HG03280 (cell line): ENCODE data around the gene CTSE.

ENCODE experiments used
- ATAC-seq: cut with Tn5 transposase; IDR thresholded peaks from one replicate; pipeline ENCODE4 v1.9.1; 2021; ENCODE audit warnings: mild to moderate bottlenecking, moderate library complexity; ENCODE audit not compliant: unreplicated experiment

CTSE gene

GRCh38 chr1:205973377-205974232 is 50.1 kb downstream of the CTSE start:
- no peak for ATAC-seq

DNA sequence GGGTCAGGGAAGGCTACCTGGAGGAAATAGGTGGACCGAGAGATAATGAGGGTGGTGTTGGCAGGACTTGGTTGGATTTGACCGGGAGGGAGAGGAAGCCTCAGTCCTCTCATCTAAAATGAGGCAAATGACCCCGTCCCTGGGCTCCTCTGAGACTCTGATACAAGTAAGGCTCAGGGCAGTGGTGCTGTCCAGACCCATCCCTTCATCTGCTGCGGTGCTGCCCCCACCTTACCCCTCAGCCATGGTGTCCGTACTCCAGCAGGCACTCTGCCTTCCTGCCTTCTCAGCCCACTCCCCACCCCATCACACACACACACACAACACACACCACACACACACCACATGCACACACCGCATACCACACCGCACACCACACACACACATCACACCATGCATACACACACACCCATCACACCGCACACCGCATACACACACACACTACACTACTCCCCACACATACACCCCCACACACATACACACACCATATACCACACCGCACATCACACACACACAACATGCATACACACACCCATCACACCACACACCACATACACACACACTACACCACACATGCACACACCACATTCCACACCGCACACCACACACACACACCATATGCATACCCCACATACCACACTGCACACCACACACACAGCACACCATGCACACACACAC is 51.1 kb downstream of the CTSE start:
- no peak for ATAC-seq

DNA sequence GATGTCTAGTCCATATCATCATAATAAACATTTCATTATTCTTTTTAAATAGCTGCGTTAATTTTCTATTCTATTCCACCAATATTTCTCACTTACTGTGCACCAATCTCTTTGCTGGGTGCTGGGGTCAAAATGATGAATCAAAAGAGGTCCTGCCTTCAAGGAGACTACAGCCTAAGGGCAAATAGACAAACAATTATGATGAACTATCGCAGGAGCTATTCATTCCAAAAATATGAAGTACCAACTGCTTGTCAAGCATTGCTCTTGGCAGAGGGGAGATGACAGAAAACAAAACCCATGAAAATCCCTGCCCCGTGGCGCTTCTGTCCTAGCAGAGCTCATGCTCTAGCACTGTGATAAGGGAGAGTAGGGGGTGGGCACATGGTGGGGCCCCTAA is 51.6 kb downstream of the CTSE start:
- no peak for ATAC-seq

DNA sequence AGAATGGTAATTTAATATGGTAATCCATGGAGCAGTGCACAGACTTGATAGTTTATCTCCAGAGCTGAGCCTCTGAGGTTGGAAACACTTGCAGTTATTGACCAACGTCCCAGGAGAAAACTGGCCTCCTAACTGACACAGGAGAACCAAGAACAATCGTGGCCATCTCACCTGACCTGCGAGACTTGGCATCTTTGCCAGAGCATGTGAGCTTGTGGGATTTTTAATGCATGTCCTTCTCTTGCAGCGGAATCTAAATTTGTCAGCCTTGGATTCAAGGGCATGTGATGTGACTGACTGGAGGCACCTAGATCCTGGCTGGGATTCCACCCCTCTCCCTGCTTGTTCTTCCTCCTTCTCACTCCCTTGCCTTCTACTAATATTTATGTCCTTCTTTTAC is 52.6 kb downstream of the CTSE start:
- no peak for ATAC-seq

GRCh38 chr1:205970486-205970885 is 53.2 kb downstream of the CTSE start:
- no peak for ATAC-seq

GRCh38 chr1:205969229-205969628 is 54.5 kb downstream of the CTSE start:
- no peak for ATAC-seq

DNA sequence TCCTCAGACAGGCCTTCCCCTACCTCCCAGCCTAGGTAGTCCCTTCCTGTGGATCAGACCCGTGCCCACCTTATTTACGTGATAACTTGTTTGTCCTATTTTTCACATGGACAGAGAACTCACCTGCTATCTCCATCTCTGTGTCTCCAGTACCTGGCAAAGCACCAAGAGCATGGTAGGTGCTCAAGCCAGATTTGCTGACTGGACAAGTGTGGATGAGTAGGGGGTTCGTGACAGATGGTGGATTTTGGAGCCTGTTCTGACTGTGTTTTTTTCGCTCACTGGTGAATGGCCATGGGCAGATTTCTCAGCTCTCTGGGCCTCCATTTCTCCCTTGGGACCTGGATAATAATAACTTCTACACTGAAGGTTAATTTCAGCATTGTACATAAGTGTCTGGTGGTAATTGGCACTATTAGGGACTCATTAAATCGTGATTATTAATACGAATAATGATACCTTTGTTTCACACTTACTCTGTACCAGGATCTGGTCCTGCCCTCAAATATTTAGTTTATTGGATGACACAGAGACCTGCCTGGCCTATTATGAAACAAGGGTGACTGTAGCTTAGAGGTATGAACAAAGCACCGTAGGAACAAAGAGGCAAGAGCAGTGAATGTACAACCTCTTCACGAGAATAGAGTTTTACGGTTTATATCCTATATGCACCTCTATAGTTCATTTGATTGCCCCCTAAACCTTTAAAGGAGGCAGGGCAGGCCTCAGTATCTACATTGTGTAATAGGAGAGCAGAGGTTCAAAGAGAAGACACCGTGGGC is 56.0 kb downstream of the CTSE start:
- no peak for ATAC-seq

GRCh38 chr1:205965036-205965884 is 58.4 kb downstream of the CTSE start:
- no peak for ATAC-seq

- ATAC-seq = no peak
Measured at GRCh38 chr1:205963352-205964155, 60.1 kb downstream of the CTSE start.

GRCh38 chr1:205962821-205963221 is 60.9 kb downstream of the CTSE start:
- ATAC-seq = no peak

DNA sequence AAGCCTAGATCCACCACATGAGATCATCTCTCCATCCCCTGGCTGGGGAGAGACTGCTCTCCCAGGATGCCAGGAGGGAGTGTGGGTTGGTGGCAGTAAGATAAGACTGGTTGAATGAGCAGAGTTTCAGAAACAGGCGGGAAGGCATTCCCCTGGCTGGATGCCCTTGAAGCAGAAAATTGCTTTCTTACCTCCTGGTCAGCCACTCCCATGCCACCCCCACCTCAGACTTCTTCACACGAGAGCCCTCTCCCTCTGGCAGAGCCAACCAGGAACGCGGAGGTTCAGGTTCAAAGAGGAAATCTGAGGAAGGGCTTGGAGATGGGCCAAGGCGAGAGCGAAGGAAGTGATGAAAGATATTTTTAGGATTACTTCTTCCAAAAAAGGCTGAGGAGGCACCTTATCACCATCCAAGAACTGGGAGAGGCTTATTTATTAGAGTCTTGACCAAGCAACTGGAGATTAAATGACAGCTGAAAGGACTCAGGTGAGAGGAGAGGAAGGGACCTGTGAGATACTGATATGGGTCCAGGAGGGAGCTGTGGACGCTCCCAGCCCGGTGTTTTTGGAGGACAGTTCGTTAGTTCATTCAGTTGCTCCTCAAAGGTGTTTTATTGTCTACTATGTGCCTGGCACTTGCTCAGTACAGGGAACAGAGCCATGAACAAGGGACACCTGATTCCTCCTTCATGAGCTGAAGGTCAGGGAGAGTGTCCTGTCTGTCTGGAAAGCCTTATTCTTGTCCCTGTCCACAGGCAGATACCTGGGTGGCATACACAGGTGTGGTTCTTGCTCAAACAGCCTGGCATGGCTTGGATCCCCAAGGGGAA is 61.5 kb downstream of the CTSE start:
- ATAC-seq = no peak

DNA sequence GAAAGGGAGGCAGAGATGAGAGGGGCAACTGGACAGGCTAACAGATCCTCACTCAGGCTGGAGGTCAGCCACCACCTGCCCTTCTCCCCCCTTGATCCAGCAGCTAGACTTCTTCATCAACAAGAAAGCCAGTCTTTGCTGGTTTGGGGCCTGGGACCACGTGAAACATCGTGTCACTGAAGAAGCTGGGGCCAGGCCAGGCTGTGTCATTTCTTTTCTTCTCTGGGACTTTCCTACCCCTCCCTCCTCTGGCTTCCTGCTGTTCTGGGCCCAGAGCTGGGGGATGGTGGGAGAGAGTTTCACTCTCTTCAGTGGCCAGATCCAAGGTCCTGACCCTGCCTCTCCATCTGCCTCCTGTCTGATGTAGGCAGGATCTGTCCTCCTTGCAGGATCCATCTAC is 62.3 kb downstream of the CTSE start:
- ATAC-seq = no peak

- ATAC-seq = no peak
Measured at GRCh38 chr1:205959789-205960188, 63.9 kb downstream of the CTSE start.
